Measurements from ENCODE around the gene DDHD1. TPM values are rescaled to one million over a fixed set of nuclear protein-coding genes. Genes with fewer than 3 reads are reported as not detected.

The DDHD1 gene
- total and polyA plus RNA-seq, 2 experiments from 2014 or later, result 11.2 to 28.9 TPM

- TF ChIP-seq ZNF462 (CRISPR knock-in tag; IDR thresholded peaks at IDR 0.05), result no peak
- TF ChIP-seq ZNF331 (CRISPR knock-in tag; IDR thresholded peaks at IDR 0.05; ENCODE audit: low read depth), result no peak
- Mint-ChIP-seq H3K4me1 (peaks cover 3% of the 10 kb centered on the region; the same call in 2 of the 3 replicates), H3K4me3 (no peak overlapping the region), H3K27ac (no peak overlapping the region; the same call in 1 of the 2 replicates), H3K27me3 (ENCODE audit: insufficient read depth, low read depth, poor library complexity) (peaks cover 6% of the 10 kb centered on the region), H3K9me3 (peaks cover 6% of the 10 kb centered on the region; the same call in 2 of the 3 replicates), H3K36me3 (ENCODE audit: low read depth) (peaks cover 5% of the 10 kb centered on the region; the same call in 2 of the 3 replicates)
- DNase-seq (ENCODE audit: low spot score), result no peak
- H3K4me3 ChIP-seq, result no peak overlapping the region
- H3K9me2 ChIP-seq (ENCODE audit: insufficient read depth), result no peaks in the 10 kb centered on the region
- H3K4me1 ChIP-seq (ENCODE audit: insufficient read depth), result peaks cover 14% of the 10 kb centered on the region
- no peak for ATAC-seq
- no peak overlapping the region for H3K4me2 ChIP-seq
- no peaks in the 10 kb centered on the region for H4K20me1 ChIP-seq (replicated peaks; ENCODE audit: insufficient read depth)
- H3K27ac ChIP-seq (ENCODE audit: low read depth), result peak overlapping the region; percentile 56; the same call in 1 of the 2 replicates
- H3K79me2 ChIP-seq (replicated peaks; ENCODE audit: insufficient read depth), result peaks cover 6% of the 10 kb centered on the region; the same call in 1 of the 2 replicates
- no peaks in the 10 kb centered on the region for H3K36me3 ChIP-seq (ENCODE audit: insufficient read depth)
- no peak overlapping the region for H2AFZ ChIP-seq
- H3K27me3 ChIP-seq (ENCODE audit: insufficient read depth), result no peaks in the 10 kb centered on the region
- no peaks in the 10 kb centered on the region for H3F3A ChIP-seq (replicated peaks; ENCODE audit: low read depth)
Observed at GRCh38 chr14:53108292-53109104, 44.6 kb downstream of the DDHD1 start.

GRCh38 chr14:53106768-53107167, 46.4 kb downstream of the DDHD1 start:
- peaks cover 3% of the 10 kb centered on the region for H3K4me1 Mint-ChIP-seq
- Histone ChIP-seq H4K20me1 (replicated peaks; ENCODE audit: insufficient read depth) (no peaks in the 10 kb centered on the region), H3K79me2 (replicated peaks; ENCODE audit: insufficient read depth) (peaks cover 3% of the 10 kb centered on the region; the same call in 1 of the 2 replicates), H3K4me3 (no peak overlapping the region), H3K36me3 (ENCODE audit: insufficient read depth) (no peaks in the 10 kb centered on the region), H3K4me2 (no peak overlapping the region), H3F3A (replicated peaks; ENCODE audit: low read depth) (no peaks in the 10 kb centered on the region), H3K4me1 (ENCODE audit: insufficient read depth) (peaks cover 14% of the 10 kb centered on the region), H3K27me3 (ENCODE audit: insufficient read depth) (no peaks in the 10 kb centered on the region), H3K27ac (ENCODE audit: low read depth) (no peak overlapping the region), H2AFZ (no peak overlapping the region), H3K9me2 (ENCODE audit: insufficient read depth) (no peaks in the 10 kb centered on the region)
- peaks cover 6% of the 10 kb centered on the region for H3K27me3 Mint-ChIP-seq (ENCODE audit: insufficient read depth, low read depth, poor library complexity)
- ATAC-seq (no peak), DNase-seq (ENCODE audit: low spot score) (no peak)
- no peak overlapping the region for H3K4me3 Mint-ChIP-seq
- no peak overlapping the region for H3K27ac Mint-ChIP-seq
- H3K36me3 Mint-ChIP-seq (ENCODE audit: low read depth), result peaks cover 5% of the 10 kb centered on the region; the same call in 2 of the 3 replicates
- H3K9me3 Mint-ChIP-seq, result peaks cover 6% of the 10 kb centered on the region; the same call in 2 of the 3 replicates
- no peak for TF ChIP-seq STAT1 (IDR thresholded peaks at IDR 0.05; ENCODE audit: unreplicated experiment)
- TF ChIP-seq NANOG (IDR thresholded peaks at IDR 0.05; ENCODE audit: borderline replicate concordance), result no peak
- no peak for TF ChIP-seq ZNF331 (CRISPR knock-in tag; IDR thresholded peaks at IDR 0.05; ENCODE audit: low read depth)
- TF ChIP-seq JUNB (IDR thresholded peaks at IDR 0.05; ENCODE audit: unreplicated experiment), result no peak
- no peak for TF ChIP-seq ETS1 (IDR thresholded peaks at IDR 0.05)
- TF ChIP-seq EZH2phosphoT487 (IDR thresholded peaks at IDR 0.05; ENCODE audit: unreplicated experiment), result no peak
- TF ChIP-seq ZNF114 (CRISPR knock-in tag; IDR thresholded peaks at IDR 0.05), result no peak
- no peak for TF ChIP-seq CREB1 (CRISPR knock-in tag; IDR thresholded peaks at IDR 0.05; ENCODE audit: low read depth)
- TF ChIP-seq POLR2AphosphoS5 (IDR thresholded peaks at IDR 0.05; ENCODE audit: low read depth), result no peak
- no peak for TF ChIP-seq CTCF (conservative IDR thresholded peaks at IDR 0.05; ENCODE audit: low read depth in 2 of 2)

All from GM23338 (cell line).